IPS-NIHi11 (cell line): ENCODE results near the gene HSPG2.
"Not testable (repeated sequence)": the region's sequence is repeated elsewhere in the genome, so short reads cannot be mapped to it uniquely, and the experiment has no call there.

Experiments
- DNase-seq: peaks from one replicate; pipeline ENCODE4 v3.0.0; 2012; ENCODE audit warnings: mixed read lengths, low spot score

HSPG2 gene

GRCh38 chr1:21912038-21912758 lies 24.9 kb downstream of the HSPG2 start:
- no peak for DNase-seq

DNA sequence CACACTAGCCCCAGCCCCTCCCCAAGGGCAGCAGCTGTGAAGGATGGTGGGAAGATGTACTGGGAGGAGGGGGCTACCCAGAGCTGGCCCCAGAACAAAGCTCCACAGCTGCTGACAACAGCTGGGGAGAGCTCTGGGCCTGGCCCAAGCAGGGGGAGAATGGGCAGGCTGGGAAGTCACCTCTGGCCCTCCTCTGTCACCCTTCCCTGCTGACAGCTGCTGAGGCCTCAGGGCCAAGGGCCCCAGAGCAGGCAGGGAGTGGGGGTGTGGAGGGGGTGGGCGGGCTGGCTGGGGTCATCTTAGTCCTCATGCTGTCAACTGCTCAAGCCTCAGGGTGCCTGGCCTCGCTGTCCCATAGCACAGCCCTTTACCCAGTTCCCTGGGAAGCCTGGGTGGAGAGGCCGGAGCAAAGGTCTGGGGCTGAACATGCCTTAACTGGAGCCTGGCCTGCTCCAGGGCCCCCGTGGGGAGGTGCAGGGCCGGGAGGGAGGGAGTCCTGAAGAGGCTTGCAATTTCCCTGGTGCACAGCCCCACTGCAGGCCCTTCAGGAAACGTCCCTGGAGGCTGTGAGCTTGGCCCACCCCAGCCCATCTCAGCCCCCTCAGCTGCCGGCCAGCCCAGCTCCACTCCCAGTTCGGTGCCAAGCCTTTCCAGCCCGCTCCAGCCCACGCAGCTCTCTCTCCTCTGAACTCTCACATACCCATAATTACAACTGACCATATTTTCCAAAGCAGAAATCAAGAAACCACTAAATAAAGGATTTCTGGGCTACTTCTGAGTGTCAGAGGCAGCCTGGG lies 25.7 kb downstream of the HSPG2 start:
- DNase-seq: no peak

DNA sequence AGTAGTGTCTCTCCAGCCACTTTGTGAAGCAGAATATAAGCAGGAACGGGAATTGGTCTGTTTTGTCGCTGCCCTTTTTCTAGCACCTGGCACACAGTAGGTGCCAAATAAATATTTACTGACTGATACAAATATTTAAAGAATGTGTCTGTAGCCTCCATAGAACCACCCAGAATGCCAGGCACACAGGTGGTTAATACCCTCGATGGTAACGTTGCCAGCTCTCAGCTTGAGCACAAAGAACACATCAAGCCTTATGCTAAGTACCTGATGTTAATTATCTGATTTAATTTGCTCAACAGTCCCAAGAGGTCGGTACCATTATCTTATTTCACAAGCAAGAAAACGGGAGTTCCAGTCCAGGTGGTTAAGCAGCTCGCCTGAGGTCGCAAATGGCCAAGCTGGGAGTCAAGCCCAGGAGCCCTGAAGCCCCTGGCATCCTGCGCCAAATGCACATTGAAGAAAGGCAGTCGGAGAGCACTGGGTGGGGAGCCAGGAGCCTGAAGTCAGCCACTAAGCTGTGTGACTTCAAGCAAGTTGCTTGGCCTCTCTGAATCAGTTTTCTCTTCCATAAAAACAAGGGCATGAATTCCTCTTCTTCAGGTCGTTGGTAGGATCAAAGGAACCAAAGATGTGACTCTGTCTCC lies 26.4 kb downstream of the HSPG2 start:
- DNase-seq: no peak

DNA sequence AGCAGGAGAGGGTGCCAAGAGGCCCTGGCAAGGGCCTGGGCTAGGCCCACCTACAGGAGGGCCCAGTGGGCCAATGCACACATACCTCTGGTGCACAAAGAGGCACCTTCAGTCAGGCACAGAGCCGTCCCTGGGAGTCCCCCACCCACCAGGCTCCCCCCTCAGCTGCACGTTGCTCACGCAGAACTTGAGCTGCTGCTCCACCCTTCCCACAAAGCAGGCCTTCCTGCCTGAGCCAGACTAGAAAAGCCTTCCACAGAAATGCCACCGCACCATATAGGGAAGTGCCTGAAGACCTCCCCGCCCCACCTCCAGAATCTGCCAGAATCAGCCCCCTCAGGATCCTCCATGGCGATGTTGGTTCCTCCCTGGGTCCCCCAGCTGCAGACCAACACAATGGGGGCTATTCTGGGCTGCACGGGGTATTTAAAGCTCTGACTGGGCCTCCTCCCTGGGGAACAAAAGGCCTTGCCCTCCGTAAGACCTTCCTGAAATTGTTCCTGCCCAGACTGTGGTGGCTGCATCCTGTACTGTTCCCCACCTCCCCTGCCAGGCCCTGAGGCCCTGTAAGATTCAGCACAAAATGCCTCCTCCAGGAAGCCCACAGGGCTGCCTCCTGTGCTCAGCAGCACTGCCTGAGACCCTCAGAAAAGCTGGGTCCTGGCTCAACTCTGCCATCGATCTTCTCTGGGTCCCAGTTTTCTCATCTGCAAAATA lies 27.2 kb downstream of the HSPG2 start:
- no peak for DNase-seq

DNA sequence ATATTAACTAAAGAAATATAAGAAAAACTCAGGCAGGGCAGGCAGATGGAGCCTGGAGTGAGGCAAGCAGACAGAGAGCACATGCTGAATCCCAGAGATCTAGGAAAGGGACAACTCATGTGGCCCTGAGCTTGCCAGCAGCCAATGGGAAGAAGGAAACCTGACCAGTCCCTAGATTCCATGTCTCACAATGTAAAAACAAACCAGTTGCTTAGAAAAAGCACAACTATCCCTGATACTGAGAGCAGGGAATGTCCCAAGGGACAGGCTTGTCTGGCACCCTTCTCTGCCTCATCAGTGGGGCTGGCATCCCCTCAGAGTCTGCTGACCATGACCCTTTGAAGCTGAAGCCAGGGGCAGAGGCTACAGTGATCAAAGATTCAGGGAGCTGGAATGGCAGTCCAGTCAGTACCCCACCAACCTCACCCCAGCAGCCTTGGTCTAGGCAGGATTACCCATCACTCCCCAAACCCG lies 27.8 kb downstream of the HSPG2 start:
- DNase-seq: no peak

DNA sequence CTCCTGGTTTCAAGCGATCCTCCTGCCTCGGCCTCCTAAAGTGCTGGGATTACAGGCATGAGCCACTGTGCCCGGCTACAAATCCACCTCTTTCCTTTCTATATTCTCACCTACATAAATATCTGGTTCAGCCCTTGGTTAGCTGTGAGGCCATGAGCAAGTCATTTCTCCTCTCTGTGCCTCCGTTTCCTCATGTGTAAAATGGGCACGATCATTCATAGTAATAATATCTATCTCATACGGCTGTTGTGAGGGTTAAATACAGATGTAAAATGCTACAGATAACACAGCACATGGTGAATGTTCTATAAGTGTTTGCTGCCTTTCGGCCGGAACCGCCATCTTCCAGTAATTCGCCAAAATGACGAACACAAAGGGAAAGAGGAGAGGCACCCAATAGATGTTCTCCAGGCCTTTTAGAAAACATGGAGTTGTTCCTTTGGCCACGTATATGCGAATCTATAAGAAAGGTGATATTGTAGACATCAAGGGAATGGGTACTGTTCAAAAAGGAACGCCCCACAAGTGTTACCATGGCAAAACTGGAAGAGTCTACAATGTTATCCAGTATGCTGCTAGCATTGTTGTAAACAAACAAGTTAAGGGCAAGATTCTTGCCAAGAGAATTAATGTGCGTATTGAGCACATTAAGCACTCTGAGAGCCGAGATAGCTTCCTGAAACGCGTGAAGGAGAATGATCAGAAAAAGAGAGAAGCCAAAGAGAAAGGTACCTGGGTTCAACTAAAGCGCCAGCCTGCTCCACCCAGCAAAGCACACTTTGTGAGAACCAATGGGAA lies 29.2 kb downstream of the HSPG2 start:
- not testable (repeated sequence) for DNase-seq

DNA sequence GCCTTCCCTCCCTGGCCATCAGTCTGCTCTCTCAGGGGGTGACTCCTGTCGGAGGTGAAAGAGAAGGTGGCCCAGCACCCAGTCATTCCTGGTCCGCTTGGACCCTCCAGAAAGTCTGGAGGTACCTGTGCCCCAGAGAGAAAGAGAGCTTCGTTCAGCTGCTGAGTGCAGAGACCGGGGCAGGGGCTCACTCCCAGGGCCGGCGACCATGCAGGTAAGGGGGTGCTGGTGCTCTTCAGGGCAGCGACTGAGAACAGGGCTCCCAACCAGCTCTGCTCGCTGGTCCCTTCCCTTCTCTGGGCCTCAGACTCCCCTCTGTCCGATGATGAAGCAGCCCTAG lies 30.1 kb downstream of the HSPG2 start:
- no peak for DNase-seq

- no peak for DNase-seq
These were observed 30.7 kb downstream of the HSPG2 start for GRCh38 chr1:21906173-21907078.

DNA sequence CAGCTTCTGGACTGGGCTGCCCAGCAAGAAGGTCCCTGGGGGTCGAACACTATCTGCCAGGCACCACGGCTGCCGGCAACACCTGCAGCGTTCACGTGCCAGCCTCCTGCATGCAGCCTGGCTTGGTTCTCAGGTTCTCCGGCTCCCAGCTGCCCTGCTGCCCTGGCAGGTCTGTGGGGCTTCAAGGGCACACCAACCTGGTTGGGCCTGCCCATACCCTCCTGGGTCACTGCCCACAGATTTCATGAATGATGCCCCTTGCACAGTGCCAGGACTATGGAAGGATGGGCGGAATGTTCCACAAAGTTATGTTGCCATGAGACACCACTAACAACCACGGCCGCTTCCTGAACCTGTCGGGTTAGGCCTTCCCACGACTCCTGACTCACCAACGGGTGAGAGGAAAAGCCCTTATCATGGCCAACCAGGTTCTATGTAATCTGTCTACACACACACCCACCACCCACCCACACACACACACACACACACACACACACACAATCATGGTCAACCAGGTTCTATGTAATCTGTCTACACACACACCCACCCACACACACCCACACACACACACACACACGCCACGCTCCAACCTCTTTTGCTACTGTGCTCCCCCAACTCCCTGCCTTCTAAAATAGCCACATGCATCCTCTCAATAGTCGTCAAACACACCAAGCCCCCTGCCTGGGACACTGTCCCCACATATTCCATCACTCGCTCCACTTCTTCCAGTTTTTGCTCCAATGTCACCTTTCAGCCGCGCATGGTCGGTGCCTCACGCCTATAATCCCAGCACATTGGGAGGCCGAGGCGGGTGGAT lies 32.2 kb downstream of the HSPG2 start:
- DNase-seq: no peak

DNA sequence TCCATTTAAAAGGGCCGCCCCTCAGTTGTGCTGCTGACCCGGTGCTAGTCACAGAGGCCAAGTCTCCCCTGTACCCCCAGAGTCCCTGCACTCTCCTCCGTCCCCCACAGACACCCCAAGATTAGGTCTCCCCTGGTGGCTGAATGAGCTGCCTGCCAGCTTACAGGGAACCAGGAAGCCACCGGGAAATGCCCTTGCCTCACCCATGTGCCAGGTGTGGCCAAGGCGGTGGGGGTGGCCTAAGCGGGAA lies 32.7 kb downstream of the HSPG2 start:
- DNase-seq: no peak

- DNase-seq: no peak
These were observed 33.3 kb downstream of the HSPG2 start for GRCh38 chr1:21903638-21904453.

GRCh38 chr1:21902026-21903012 lies 34.8 kb downstream of the HSPG2 start:
- no peak for DNase-seq

DNA sequence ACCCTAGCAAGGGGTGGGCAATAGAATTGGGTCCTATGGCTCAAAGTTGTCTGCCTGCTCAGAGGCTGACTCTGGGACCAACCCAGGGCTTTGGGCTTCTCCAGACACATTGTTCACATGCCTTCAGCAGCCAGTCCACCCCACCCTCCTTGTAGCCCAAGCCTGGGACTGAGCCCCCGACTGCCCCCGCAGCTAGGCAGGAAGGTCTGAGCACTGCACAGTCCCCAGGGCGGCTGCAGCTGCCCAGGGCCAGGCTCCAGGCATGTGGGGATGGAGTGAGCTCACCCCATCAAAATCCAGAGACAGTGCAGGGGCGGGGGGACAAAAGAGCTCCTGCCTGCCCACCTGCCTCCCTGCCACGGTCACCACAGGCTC lies 35.6 kb downstream of the HSPG2 start:
- no peak for DNase-seq

GRCh38 chr1:21900766-21901472 lies 36.2 kb downstream of the HSPG2 start:
- DNase-seq: no peak

GRCh38 chr1:21899987-21900386 lies 37.1 kb downstream of the HSPG2 start:
- no peak for DNase-seq

GRCh38 chr1:21899267-21899810 lies 37.8 kb downstream of the HSPG2 start:
- DNase-seq: no peak
